GM23248 (cell line): ENCODE data around the gene UBE3B.

ENCODE experiments used
- EZH2 ChIP-seq: fragments of 200-600 bp; sonication (generic); IDR thresholded peaks from 2 replicates; pipeline ENCODE4 v1.6.1; 2018; ENCODE audit warnings: antibody characterized with exemption, mild to moderate bottlenecking; ENCODE audit not compliant: insufficient read depth, poor library complexity, severe bottlenecking
- EZH2phosphoT487 ChIP-seq: fragments of 200-600 bp; sonication (generic); IDR thresholded peaks from 2 replicates; pipeline ENCODE4 v1.6.1; 2018; ENCODE audit warnings: antibody characterized with exemption, moderate library complexity, mild to moderate bottlenecking, low read depth; ENCODE audit not compliant: insufficient read depth

DNA sequence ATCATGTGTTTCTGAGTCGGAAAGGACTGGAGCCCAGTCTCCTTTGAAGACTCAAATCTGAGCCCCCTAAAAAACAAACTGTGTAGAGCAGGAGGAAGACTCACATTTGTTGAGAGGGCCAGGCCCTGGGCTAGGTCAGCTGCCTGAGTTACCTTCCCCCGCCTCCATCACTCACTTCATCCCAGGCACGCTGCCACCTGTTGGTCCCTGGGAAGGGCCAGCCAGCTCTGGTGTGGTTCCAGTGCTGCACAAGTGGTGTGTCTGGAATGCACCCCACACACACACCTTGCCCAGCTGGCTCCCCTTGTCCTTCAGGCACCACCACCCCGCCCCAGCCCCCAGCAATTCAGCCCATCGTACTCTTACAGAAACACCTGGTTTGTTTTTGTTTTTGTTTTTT lies 105.2 kb downstream of the UBE3B start:
- TF ChIP-seq EZH2 (no peak), EZH2phosphoT487 (no peak)
